ENCODE results near the gene NEGR1. TPM values are rescaled to one million over a fixed set of nuclear protein-coding genes. Genes with fewer than 3 reads are reported as not detected.

Gene NEGR1
- total and polyA plus RNA-seq, 9 of the 15 experiments (the other 6 are each of a cell fraction or from before 2014, with no cell fraction given) = not detected

DNA sequence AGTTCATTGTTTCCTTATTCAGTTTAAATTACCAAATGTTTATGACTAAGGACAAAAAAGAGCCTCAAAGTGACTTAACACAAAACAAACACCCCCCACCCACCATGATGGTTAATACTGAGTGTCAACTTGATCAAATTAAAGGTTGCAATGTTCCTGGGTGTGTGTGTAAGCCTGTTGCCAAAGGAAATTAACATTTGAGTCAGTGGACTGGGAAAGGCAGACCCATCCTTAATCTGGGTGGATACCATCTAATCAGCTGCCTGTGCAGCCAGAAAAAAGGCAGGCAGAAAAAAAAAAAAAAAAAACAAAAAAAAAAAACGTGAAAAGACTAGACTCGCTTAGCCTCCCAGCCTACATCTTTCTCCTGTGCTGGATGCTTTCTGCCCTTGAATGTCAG, 543.4 kb downstream of the NEGR1 start:
- Histone ChIP-seq H3K27ac (ENCODE audit: extremely low read depth, low read depth, low read length) (no peak overlapping the region), H2AFZ (ENCODE audit: low read depth, low read length) (no peak overlapping the region), H3K27me3 (ENCODE audit: control insufficient read depth in 2 of 2, insufficient read depth in 2 of 2, low read length in 2 of 2) (no peaks in the 10 kb centered on the region), H3K4me2 (ENCODE audit: insufficient read depth, low read length) (no peak overlapping the region), H3K79me2 (ENCODE audit: control insufficient read depth, insufficient read depth, low read length) (no peaks in the 10 kb centered on the region), H3K9me1 (ENCODE audit: control insufficient read depth, insufficient read depth, low read length) (no peaks in the 10 kb centered on the region), H3K9ac (ENCODE audit: insufficient read depth in 1 of 2, low read depth in 2 of 2, low read length in 2 of 2) (no peak overlapping the region), H3K36me3 (ENCODE audit: control insufficient read depth, insufficient read depth, low read length) (no peaks in the 10 kb centered on the region), H3K4me3 (no peak overlapping the region), H4K20me1 (replicated peaks; ENCODE audit: control insufficient read depth, insufficient read depth, low read length) (no peaks in the 10 kb centered on the region), H3K9me3 (replicated peaks; ENCODE audit: control insufficient read depth, insufficient read depth, low read depth, low read length) (no peaks in the 10 kb centered on the region), H3K4me1 (replicated peaks in 1 of 2; ENCODE audit: control insufficient read depth in 2 of 2, insufficient read depth in 2 of 2, low read length in 2 of 2) (no peaks in the 10 kb centered on the region)
- FAIRE-seq = no peak
- ChIA-PET POLR2A (no interaction called here), CTCF (ENCODE audit: low intra/inter-chr PET ratio) (no interaction called here)
- in situ Hi-C loops (cut with MboI) = no loop called here
- no peak for DNase-seq (ENCODE audit: extremely low read depth in 1 of 4, low spot score in 3 of 4)
- 0% methylated on average over 1 of the region's 2 CpGs for WGBS (ENCODE audit: insufficient coverage, low coverage, missing lambda C conversion rate)
- intact Hi-C loops (cut with micrococcal nuclease) = no loop called here
- TF ChIP-seq XRCC4 (IDR thresholded peaks at IDR 0.05; ENCODE audit: extremely low read depth, insufficient read depth, insufficient read length) (no peak), CTBP1 (IDR thresholded peaks at IDR 0.05; ENCODE audit: borderline replicate concordance) (no peak), ILF3 (IDR thresholded peaks at IDR 0.05; ENCODE audit: borderline replicate concordance) (no peak), PHTF2 (CRISPR knock-in tag; IDR thresholded peaks at IDR 0.05) (no peak), XRCC3 (IDR thresholded peaks at IDR 0.05) (no peak)
- TF ChIP-seq, protein P1, sequence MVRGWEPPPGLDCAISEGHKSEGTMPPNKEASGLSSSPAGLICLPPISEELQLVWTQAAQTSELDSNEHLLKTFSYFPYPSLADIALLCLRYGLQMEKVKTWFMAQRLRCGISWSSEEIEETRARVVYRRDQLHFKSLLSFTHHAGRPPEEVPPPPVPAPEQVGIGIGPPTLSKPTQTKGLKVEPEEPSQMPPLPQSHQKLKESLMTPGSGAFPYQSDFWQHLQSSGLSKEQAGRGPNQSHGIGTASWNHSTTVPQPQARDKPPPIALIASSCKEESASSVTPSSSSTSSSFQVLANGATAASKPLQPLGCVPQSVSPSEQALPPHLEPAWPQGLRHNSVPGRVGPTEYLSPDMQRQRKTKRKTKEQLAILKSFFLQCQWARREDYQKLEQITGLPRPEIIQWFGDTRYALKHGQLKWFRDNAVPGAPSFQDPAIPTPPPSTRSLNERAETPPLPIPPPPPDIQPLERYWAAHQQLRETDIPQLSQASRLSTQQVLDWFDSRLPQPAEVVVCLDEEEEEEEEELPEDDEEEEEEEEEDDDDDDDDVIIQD (CRISPR knock-in tag; IDR thresholded peaks at IDR 0.05) = no peak
- TF ChIP-seq, protein P2, sequence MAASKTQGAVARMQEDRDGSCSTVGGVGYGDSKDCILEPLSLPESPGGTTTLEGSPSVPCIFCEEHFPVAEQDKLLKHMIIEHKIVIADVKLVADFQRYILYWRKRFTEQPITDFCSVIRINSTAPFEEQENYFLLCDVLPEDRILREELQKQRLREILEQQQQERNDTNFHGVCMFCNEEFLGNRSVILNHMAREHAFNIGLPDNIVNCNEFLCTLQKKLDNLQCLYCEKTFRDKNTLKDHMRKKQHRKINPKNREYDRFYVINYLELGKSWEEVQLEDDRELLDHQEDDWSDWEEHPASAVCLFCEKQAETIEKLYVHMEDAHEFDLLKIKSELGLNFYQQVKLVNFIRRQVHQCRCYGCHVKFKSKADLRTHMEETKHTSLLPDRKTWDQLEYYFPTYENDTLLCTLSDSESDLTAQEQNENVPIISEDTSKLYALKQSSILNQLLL (CRISPR knock-in tag; IDR thresholded peaks at IDR 0.05; ENCODE audit: borderline replicate concordance) = no peak
- TF ChIP-seq, protein P3, sequence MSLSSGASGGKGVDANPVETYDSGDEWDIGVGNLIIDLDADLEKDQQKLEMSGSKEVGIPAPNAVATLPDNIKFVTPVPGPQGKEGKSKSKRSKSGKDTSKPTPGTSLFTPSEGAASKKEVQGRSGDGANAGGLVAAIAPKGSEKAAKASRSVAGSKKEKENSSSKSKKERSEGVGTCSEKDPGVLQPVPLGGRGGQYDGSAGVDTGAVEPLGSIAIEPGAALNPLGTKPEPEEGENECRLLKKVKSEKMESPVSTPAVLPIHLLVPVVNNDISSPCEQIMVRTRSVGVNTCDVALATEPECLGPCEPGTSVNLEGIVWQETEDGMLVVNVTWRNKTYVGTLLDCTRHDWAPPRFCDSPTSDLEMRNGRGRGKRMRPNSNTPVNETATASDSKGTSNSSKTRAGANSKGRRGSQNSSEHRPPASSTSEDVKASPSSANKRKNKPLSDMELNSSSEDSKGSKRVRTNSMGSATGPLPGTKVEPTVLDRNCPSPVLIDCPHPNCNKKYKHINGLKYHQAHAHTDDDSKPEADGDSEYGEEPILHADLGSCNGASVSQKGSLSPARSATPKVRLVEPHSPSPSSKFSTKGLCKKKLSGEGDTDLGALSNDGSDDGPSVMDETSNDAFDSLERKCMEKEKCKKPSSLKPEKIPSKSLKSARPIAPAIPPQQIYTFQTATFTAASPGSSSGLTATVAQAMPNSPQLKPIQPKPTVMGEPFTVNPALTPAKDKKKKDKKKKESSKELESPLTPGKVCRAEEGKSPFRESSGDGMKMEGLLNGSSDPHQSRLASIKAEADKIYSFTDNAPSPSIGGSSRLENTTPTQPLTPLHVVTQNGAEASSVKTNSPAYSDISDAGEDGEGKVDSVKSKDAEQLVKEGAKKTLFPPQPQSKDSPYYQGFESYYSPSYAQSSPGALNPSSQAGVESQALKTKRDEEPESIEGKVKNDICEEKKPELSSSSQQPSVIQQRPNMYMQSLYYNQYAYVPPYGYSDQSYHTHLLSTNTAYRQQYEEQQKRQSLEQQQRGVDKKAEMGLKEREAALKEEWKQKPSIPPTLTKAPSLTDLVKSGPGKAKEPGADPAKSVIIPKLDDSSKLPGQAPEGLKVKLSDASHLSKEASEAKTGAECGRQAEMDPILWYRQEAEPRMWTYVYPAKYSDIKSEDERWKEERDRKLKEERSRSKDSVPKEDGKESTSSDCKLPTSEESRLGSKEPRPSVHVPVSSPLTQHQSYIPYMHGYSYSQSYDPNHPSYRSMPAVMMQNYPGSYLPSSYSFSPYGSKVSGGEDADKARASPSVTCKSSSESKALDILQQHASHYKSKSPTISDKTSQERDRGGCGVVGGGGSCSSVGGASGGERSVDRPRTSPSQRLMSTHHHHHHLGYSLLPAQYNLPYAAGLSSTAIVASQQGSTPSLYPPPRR (CRISPR knock-in tag; IDR thresholded peaks at IDR 0.05; ENCODE audit: borderline replicate concordance) = no peak
- BruUV-seq (replicated peaks) = no TSS peak
- no peak for ATAC-seq
